ENCODE data around the gene LARP1B.
"Not testable (repeated sequence)": the region's sequence is repeated elsewhere in the genome, so short reads cannot be mapped to it uniquely, and the experiment has no call there.

LARP1B gene

GRCh38 chr4:128141866-128142265, 80.8 kb downstream of the LARP1B start:
- no peak for DNase-seq

- DNase-seq, result no peak
Measured at GRCh38 chr4:128145727-128146126, 84.6 kb downstream of the LARP1B start.

GRCh38 chr4:128153800-128154199, 92.7 kb downstream of the LARP1B start:
- no peak for DNase-seq

GRCh38 chr4:128155231-128155855, 94.2 kb downstream of the LARP1B start:
- no peak for DNase-seq

- DNase-seq, result no peak
Measured at GRCh38 chr4:128155874-128156456, 94.9 kb downstream of the LARP1B start.

- not testable (repeated sequence) for DNase-seq
Measured at GRCh38 chr4:128156472-128156871, 95.4 kb downstream of the LARP1B start.

- no peak for DNase-seq
Measured at GRCh38 chr4:128158894-128159293, 97.8 kb downstream of the LARP1B start.

GRCh38 chr4:128159967-128160366, 98.9 kb downstream of the LARP1B start:
- DNase-seq, result no peak

GRCh38 chr4:128161138-128161537, 100.0 kb downstream of the LARP1B start:
- no peak for DNase-seq

- DNase-seq, result no peak
Measured at GRCh38 chr4:128162434-128162833, 101.3 kb downstream of the LARP1B start.

- DNase-seq, result no peak
Measured at GRCh38 chr4:128163177-128164117, 102.3 kb downstream of the LARP1B start.

GRCh38 chr4:128166982-128167381, 105.9 kb downstream of the LARP1B start:
- no peak for DNase-seq

- no peak for DNase-seq
Measured at GRCh38 chr4:128168701-128169100, 107.6 kb downstream of the LARP1B start.

- DNase-seq, result no peak
Measured at GRCh38 chr4:128169245-128169644, 108.1 kb downstream of the LARP1B start.

GRCh38 chr4:128176643-128177042, 115.5 kb downstream of the LARP1B start:
- DNase-seq, result no peak

GRCh38 chr4:128177498-128177897, 116.4 kb downstream of the LARP1B start:
- DNase-seq, result no peak

GRCh38 chr4:128186623-128187022, 125.5 kb downstream of the LARP1B start:
- DNase-seq, result no peak

GRCh38 chr4:128191115-128191781, 130.1 kb downstream of the LARP1B start:
- peak; percentile 69 for DNase-seq

- no peak for DNase-seq
Measured at GRCh38 chr4:128220286-128221235, 159.4 kb downstream of the LARP1B start.

- no peak for DNase-seq
Measured at GRCh38 chr4:128221586-128221985, 160.5 kb downstream of the LARP1B start.

- no peak for DNase-seq
Measured at GRCh38 chr4:128225148-128225547, 164.0 kb downstream of the LARP1B start.

- DNase-seq, result no peak
Measured at GRCh38 chr4:128227991-128228571, 167.0 kb downstream of the LARP1B start.

Data from activated CD8-positive, alpha-beta memory T cell treated with anti-CD3 and anti-CD28 coated beads, Interleukin-2, amount 50 U/mL, for 4 hours (primary cell).